H1 (cell line): Measurements from ENCODE around the gene BHLHE23. TPM values are rescaled to one million over a fixed set of nuclear protein-coding genes. Genes with fewer than 3 reads are reported as not detected.
A peak's percentile ranks its signal among the peaks of the same experiment; 100 is the strongest.

Experiments
- CTCF ChIA-PET: fragments of 300-600 bp; sonication (Branson Sonifier 250); formaldehyde crosslinking; loops from one replicate; lab custom pipeline; 2021; ENCODE audit not compliant: partially characterized antibody; lab: Charles Lee
- POLR2A ChIA-PET: fragments of 300-600 bp; sonication (Branson Sonifier 250); formaldehyde crosslinking; loops from one replicate; lab custom pipeline; 2021; ENCODE audit warnings: inconsistent platforms; ENCODE audit not compliant: partially characterized antibody; lab: Charles Lee
- DNase-seq, 2 experiments: peaks; one replicate each; pipeline versions ENCODE4 v3.0.0 to v3.0.0-alpha.2; 2010 to 2022; ENCODE audit warnings: low spot score in 2 of 2, low read depth in 1 of 2, mixed read lengths in 1 of 2
- FAIRE-seq: peaks from 2 replicates; lab custom pipeline; 2011; peaks lifted over from hg19 to GRCh38; lab: Jason Lieb, UNC
- H2AFZ ChIP-seq: 2 replicates; pipeline ENCODE4 v1.8.1; 2012; ENCODE audit warnings: low read length, inconsistent platforms
- H2AK5ac ChIP-seq: 2 replicates; pipeline ENCODE4 v1.6.1; 2013; ENCODE audit warnings: low read depth, low read length
- H2BK120ac ChIP-seq: replicated peaks from 2 replicates; pipeline ENCODE3; 2013; ENCODE audit warnings: low read depth, low read length, inconsistent platforms
- H2BK12ac ChIP-seq: 2 replicates; pipeline ENCODE4 v1.6.1; 2013; ENCODE audit warnings: low read depth, low read length
- H2BK15ac ChIP-seq: 2 replicates; pipeline ENCODE4 v1.6.1; 2013; ENCODE audit warnings: low read length
- H2BK20ac ChIP-seq: 2 replicates; pipeline ENCODE4 v1.6.1; 2013; ENCODE audit warnings: low read length
- H2BK5ac ChIP-seq: 2 replicates; pipeline ENCODE4 v1.6.1; 2013; ENCODE audit warnings: low read depth, low read length
- H3K14ac ChIP-seq: 2 replicates; pipeline ENCODE4 v1.6.1; 2013; ENCODE audit warnings: inconsistent platforms; ENCODE audit not compliant: insufficient read length
- H3K18ac ChIP-seq: 2 replicates; pipeline ENCODE4 v1.6.1; 2013; ENCODE audit warnings: low read length; ENCODE audit errors: extremely low read depth
- H3K23ac ChIP-seq: 2 replicates; pipeline ENCODE4 v1.6.1; 2013; ENCODE audit warnings: inconsistent platforms; ENCODE audit not compliant: insufficient read length
- H3K23me2 ChIP-seq: 2 replicates; pipeline ENCODE4 v1.6.1; 2013; ENCODE audit warnings: low read depth, low read length
- H3K27ac ChIP-seq: 2 replicates; pipeline ENCODE4 v1.6.1; 2011; ENCODE audit warnings: low read depth, low read length, inconsistent platforms
- H3K27me3 ChIP-seq, 4 experiments: replicated peaks in 1 of 4; 1 replicate in 1 of 4; 2 replicates in 3 of 4; pipeline versions ENCODE4 v1.6.1 to v1.8.1; 2011 to 2013; ENCODE audit warnings: low read length in 3 of 4, mild to moderate bottlenecking in 3 of 4, inconsistent platforms in 2 of 4, mixed read lengths in 2 of 4, moderate library complexity in 1 of 4; ENCODE audit not compliant: control insufficient read depth in 3 of 4, insufficient read depth in 3 of 4; ENCODE audit errors: extremely low read depth in 1 of 4
- H3K36me3 ChIP-seq, 4 experiments: 2 replicates each; pipeline versions ENCODE4 v1.6.1 to v1.8.1; 2011 to 2013; ENCODE audit warnings: mild to moderate bottlenecking in 4 of 4, low read length in 3 of 4, moderate library complexity in 2 of 4, control low read depth in 1 of 4, inconsistent platforms in 1 of 4; ENCODE audit not compliant: insufficient read depth in 4 of 4, control insufficient read depth in 2 of 4
- H3K4ac ChIP-seq: replicated peaks from 2 replicates; pipeline ENCODE3; 2013; ENCODE audit warnings: low read length, low read depth, mixed read lengths, inconsistent platforms; ENCODE audit not compliant: insufficient read length
- H3K4me1 ChIP-seq, 4 experiments: replicated peaks in 1 of 4; 1 replicate in 1 of 4; 2 replicates in 3 of 4; pipeline versions ENCODE4 v1.6.1 to v1.8.1; 2011 to 2013; ENCODE audit warnings: low read length in 3 of 4, inconsistent platforms in 2 of 4, mixed read lengths in 1 of 4; ENCODE audit not compliant: insufficient read depth in 4 of 4, control insufficient read depth in 3 of 4
- H3K4me2 ChIP-seq, 2 experiments: 2 replicates each; pipeline versions ENCODE4 v1.6.1 to v1.8.1; 2011 to 2013; ENCODE audit warnings: low read depth in 2 of 2, low read length in 2 of 2, control low read depth in 1 of 2, inconsistent platforms in 1 of 2, mild to moderate bottlenecking in 1 of 2; ENCODE audit not compliant: insufficient read depth in 1 of 2
- H3K4me3 ChIP-seq, 4 experiments: fragments of 200-600, 300-600 bp in 1 of 4; sonication (generic), shearing (Covaris generic), sonication (Bioruptor Twin) in 1 of 4; 2 replicates each; pipeline versions ENCODE4 v1.5.1 to v1.8.1; 2011 to 2016; ENCODE audit warnings: low read length in 4 of 4, low read depth in 3 of 4, control low read depth in 2 of 4, inconsistent platforms in 2 of 4, mild to moderate bottlenecking in 2 of 4, mixed read lengths in 1 of 4, moderate library complexity in 1 of 4; ENCODE audit not compliant: insufficient read depth in 2 of 4; ENCODE audit errors: extremely low read depth in 1 of 4
- H3K56ac ChIP-seq: replicated peaks from 2 replicates; pipeline ENCODE3; 2013; ENCODE audit warnings: low read depth, mild to moderate bottlenecking, mixed read lengths, low read length, inconsistent platforms; ENCODE audit not compliant: insufficient read length
- H3K79me1 ChIP-seq: 2 replicates; pipeline ENCODE4 v1.6.1; 2013; ENCODE audit warnings: low read depth, low read length, control low read depth
- H3K79me2 ChIP-seq, 2 experiments: 2 replicates each; pipeline versions ENCODE4 v1.6.1 to v1.8.1; 2012 to 2013; ENCODE audit warnings: low read length in 2 of 2, mild to moderate bottlenecking in 2 of 2, inconsistent platforms in 1 of 2; ENCODE audit not compliant: insufficient read depth in 2 of 2, control insufficient read depth in 1 of 2
- H3K9ac ChIP-seq, 4 experiments: replicated peaks in 1 of 4; 1 replicate in 1 of 4; 2 replicates in 3 of 4; pipeline versions ENCODE4 v1.6.1 to v1.8.1; 2011 to 2013; ENCODE audit warnings: low read depth in 3 of 4, low read length in 3 of 4, control low read depth in 2 of 4, mild to moderate bottlenecking in 2 of 4, moderate library complexity in 2 of 4, inconsistent platforms in 1 of 4; ENCODE audit errors: extremely low read depth in 1 of 4
- H3K9me3 ChIP-seq, 2 experiments: 2 replicates each; pipeline versions ENCODE4 v1.6.1 to v1.8.1; 2012 to 2013; ENCODE audit warnings: mild to moderate bottlenecking in 2 of 2, moderate library complexity in 2 of 2, control low read depth in 1 of 2, inconsistent platforms in 1 of 2, low read depth in 1 of 2, low read length in 1 of 2, mixed read lengths in 1 of 2; ENCODE audit not compliant: insufficient read depth in 2 of 2
- H4K20me1 ChIP-seq, 2 experiments: replicated peaks in 1 of 2; 2 replicates each; pipeline versions ENCODE3 to v1.8.1; 2011 to 2013; ENCODE audit warnings: inconsistent platforms in 2 of 2, low read length in 2 of 2, mild to moderate bottlenecking in 1 of 2; ENCODE audit not compliant: insufficient read depth in 2 of 2, control insufficient read depth in 1 of 2
- H4K5ac ChIP-seq: 2 replicates; pipeline ENCODE4 v1.6.1; 2013; ENCODE audit warnings: low read length, low read depth, mixed read lengths, inconsistent platforms; ENCODE audit not compliant: insufficient read length
- H4K8ac ChIP-seq: 2 replicates; pipeline ENCODE4 v1.8.0; 2013; ENCODE audit warnings: mild to moderate bottlenecking, moderate library complexity, low read length, inconsistent platforms; ENCODE audit not compliant: insufficient read depth; ENCODE audit errors: extremely low read depth
- H4K91ac ChIP-seq: replicated peaks from 2 replicates; pipeline ENCODE3; 2013; ENCODE audit warnings: low read length, mixed read lengths, inconsistent platforms; ENCODE audit not compliant: insufficient read length
- CEBPB ChIP-seq: IDR thresholded peaks from 2 replicates; pipeline ENCODE4 v1.6.1; 2012; ENCODE audit warnings: low read depth, low read length
- E2F6 ChIP-seq: IDR thresholded peaks from 2 replicates; pipeline ENCODE4 v1.6.1; 2012; ENCODE audit warnings: inconsistent platforms
- HDAC2 ChIP-seq, 2 experiments: fragments of 300-600 bp in 1 of 2; sonication (generic) in 1 of 2; IDR thresholded peaks; 2 replicates each; pipeline ENCODE4 v1.6.1; 2011 to 2012; ENCODE audit warnings: low read depth in 2 of 2, low read length in 2 of 2, mild to moderate bottlenecking in 2 of 2, moderate library complexity in 2 of 2, borderline replicate concordance in 1 of 2, inconsistent platforms in 1 of 2
- WGBS, 2 experiments: shearing (Covaris generic) in 1 of 2; methylation state at CpG; one replicate each; pipeline versions ENCODE4 v1.1.6 to v1.1.7; 2013 to 2015; ENCODE audit warnings: low lambda C conversion rate in 2 of 2, mixed read lengths in 2 of 2, inconsistent platforms in 1 of 2, low coverage in 1 of 2, missing lambda C conversion rate in 1 of 2; ENCODE audit not compliant: insufficient replicate concordance in 2 of 2, insufficient coverage in 1 of 2, insufficient read length in 1 of 2; ENCODE audit errors: extremely low coverage in 1 of 2, missing lambda C conversion rate in 1 of 2; 5-methylcytosine and 5-hydroxymethylcytosine counted together
- polyA plus RNA-seq, 7 experiments: library from polyadenylated mRNA; depleted of rRNA in 3 of 7; stranded (reverse) in 5 of 7; unstranded in 2 of 7; fragments of >200 nt in 5 of 7; fragments of 200-250 nt in 2 of 7; gene quantifications; 1 replicate in 5 of 7; 2 replicates in 1 of 7; 4 replicates in 1 of 7; pipeline versions ENCODE4 v1.2.1 to v1.2.3, GENCODE V29; 2011 to 2013; ENCODE audit warnings: missing spikeins in 2 of 7, mixed read lengths in 2 of 7
- total RNA-seq: library from RNA; stranded (reverse); fragmentation: NEBNext Ultra II Directional; extraction: Animal tissue kit (Norgen Biotek cat#: 25700); gene quantifications from 2 replicates; pipeline ENCODE4 v1.2.1, GENCODE V29; 2021

The BHLHE23 gene
- total and polyA plus RNA-seq, 2 of the 8 experiments (the other 6 are each of a cell fraction or from before 2014, with no cell fraction given), result 0.47 TPM; not detected in 1

GRCh38 chr20:63035603-63036185 is 28.9 kb upstream of the BHLHE23 start:
- Histone ChIP-seq H3K9me3 (no peaks in the 10 kb centered on the region), H3K23me2 (no peaks in the 10 kb centered on the region; the same call in 1 of the 2 replicates), H3K4ac (no peak overlapping the region), H2AK5ac (peak overlapping the region; percentile 96; the same call in 1 of the 2 replicates), H3K14ac (no peak overlapping the region), H3K4me3 (no peak overlapping the region), H2BK20ac (peak overlapping the region; percentile 98; the same call in 1 of the 2 replicates), H3K36me3 (no peaks in the 10 kb centered on the region), H3K9ac (no peak overlapping the region), H4K91ac (no peak overlapping the region), H3K27me3 (peaks cover 0 to 13% (median 6%) of the 10 kb centered on the region in 4 experiments; a peak in 4 of 7 replicates), H4K5ac (no peak overlapping the region), H2BK120ac (no peak overlapping the region), H3K79me1 (no peaks in the 10 kb centered on the region), H3K4me2 (no peak overlapping the region), H2BK5ac (peak overlapping the region; percentile 83; the same call in 1 of the 2 replicates), H2BK12ac (peak overlapping the region; percentile 97; the same call in 1 of the 2 replicates), H2AFZ (no peak overlapping the region), H4K20me1 (no peaks in the 10 kb centered on the region), H2BK15ac (peak overlapping the region; percentile 95; the same call in 1 of the 2 replicates), H3K18ac (peak overlapping the region; percentile 48), H3K4me1 (peaks cover 7 to 30% (median 17%) of the 10 kb centered on the region in 4 experiments), H3K79me2 (no peaks in the 10 kb centered on the region), H3K27ac (no peak overlapping the region), H3K23ac (no peak overlapping the region), H3K56ac (no peak overlapping the region), H4K8ac (no peak overlapping the region)
- TF ChIP-seq HDAC2 (IDR thresholded peaks at IDR 0.05; ENCODE audit: borderline replicate concordance in 1 of 2, low read depth in 2 of 2, low read length in 2 of 2) (no peak), E2F6 (0 out of 2 replicates have a peak, but pooled peaks have one; percentile 20), CEBPB (no peak)
- ChIA-PET CTCF (interaction anchor here (0.7 to 1.7 kb wide), 5 partner anchors 20 to 255 kb away, joined by 3 to 4 read pairs (median 4); no protein-coding TSS in a partner anchor), POLR2A (interaction anchor here (0.8 kb wide), 1 partner anchor 11 kb away, joined by 3 read pairs; no protein-coding TSS in a partner anchor)
- DNase-seq (no peak), FAIRE-seq (no peak)
- WGBS, 2 experiments, result 91% methylated on average over 20 of the region's 23 CpGs; no CpG with 5 or more reads in 1 of the 2 experiments
